Stimulated activated CD4-positive, alpha-beta T cell treated with anti-CD3 and anti-CD28 coated beads, Interleukin-15, amount 100 ng/mL, for 24 hours (primary cell): ENCODE data around the gene LARGE2.

ENCODE experiments used
- DNase-seq: peaks from one replicate; pipeline ENCODE4 v3.0.0-alpha.2; 2020

The LARGE2 gene

DNA sequence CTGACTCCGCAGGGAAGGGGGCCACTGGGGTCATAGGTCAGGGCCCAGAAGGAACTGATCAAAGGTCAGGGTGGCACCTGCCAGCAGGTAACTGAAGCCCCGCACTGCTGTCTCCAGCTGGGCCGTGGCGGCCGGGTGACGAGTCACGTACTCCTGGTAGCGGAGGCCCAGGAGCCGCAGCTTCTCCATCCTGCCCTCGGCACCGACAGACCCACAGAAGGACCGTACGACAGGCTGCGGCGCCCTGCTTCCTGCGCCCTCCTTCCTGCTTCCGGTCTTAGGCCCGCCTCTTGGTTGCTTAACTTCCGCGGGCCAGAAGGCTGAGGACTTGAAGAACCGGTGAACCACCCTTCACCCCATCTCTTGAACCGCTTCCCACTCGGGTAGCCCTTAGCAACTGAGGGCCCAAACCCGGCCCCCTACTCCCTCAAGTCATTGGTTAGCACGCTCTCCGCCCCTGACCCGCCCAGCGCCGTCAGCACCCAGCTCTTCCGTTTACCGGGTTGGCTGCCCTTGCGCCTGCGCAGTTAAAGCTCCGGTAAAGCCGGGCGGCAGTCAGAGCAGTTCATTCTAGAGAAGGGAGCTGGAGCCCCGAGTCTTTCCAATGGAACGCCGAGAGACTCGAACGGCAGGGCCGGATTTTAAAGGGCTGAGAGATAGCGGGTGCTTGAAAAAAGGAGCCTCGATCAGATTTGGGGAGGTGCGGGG, 4.7 kb upstream of the LARGE2 start, which contains the start of gene PEX16:
Gene PEX16 (minus strand): TSS at position 255 of the 708 bp plus-strand sequence. CDS start 66 bp downstream, at position 189.
- DNase-seq: peak; percentile 97

DNA sequence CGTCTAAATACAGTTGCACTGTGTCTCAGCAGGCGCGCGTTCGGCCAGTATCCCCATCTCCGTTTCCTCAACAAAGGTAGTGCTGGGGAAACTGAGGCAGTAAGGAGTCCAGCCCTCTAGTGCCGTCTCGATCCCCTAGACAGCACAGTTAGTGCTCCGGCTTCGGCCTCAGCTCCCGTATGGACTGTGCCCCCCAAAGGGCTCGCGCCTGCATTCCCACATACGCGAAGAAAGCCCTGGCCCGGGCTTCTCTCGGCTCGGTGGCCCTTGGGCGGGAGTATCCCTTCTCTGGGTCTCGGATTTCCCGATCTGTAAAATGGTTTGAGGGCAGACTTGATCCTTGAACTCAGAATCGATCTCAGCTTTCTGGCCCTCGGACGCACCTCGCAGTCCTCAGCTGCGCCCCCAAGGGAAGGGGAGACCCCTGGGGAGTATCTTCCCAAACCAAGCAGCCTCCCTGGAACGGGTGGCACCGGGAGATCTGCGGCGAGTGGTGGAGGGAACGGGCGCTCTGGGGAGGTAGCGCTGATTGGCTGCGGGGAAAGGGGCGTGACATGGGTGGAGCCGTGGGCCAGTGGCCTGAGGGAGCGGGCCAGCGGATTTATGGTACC, 4.0 kb upstream of the LARGE2 start:
- DNase-seq: peak; percentile 83

DNA sequence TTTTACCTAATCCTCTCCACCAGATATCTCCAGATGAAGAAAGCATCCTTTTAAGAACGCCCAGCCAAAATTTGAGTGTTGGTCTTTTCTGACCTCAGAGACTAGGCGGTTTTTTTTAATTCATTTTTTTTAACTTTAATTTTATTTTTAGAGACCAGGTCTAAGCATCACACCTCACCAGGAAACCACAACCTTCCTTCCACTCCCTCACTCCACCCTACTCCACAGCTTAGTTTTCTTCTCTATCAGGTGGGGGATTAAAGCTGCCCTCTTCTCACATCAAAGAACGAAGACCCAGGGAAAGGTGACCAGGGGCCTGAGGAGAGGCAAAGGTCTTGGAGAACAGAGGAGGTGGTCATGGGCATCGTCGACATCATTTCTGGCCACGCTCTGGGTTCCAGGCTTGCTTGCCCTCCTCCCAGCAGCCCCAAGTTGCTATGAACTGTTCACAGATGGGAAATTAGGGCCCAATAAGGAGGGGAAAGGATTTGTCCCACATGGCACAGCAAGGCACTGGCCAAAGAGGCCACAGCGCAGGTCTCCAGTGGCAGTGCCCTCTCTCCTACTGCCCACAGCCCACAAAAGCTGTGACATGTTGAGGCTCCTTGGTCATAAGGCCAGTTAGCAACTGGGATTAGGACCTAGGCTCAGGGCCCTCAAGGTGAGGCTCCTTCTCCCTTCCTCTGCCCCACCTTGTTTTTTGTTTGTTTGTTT, 3.3 kb upstream of the LARGE2 start:
- no peak for DNase-seq

DNA sequence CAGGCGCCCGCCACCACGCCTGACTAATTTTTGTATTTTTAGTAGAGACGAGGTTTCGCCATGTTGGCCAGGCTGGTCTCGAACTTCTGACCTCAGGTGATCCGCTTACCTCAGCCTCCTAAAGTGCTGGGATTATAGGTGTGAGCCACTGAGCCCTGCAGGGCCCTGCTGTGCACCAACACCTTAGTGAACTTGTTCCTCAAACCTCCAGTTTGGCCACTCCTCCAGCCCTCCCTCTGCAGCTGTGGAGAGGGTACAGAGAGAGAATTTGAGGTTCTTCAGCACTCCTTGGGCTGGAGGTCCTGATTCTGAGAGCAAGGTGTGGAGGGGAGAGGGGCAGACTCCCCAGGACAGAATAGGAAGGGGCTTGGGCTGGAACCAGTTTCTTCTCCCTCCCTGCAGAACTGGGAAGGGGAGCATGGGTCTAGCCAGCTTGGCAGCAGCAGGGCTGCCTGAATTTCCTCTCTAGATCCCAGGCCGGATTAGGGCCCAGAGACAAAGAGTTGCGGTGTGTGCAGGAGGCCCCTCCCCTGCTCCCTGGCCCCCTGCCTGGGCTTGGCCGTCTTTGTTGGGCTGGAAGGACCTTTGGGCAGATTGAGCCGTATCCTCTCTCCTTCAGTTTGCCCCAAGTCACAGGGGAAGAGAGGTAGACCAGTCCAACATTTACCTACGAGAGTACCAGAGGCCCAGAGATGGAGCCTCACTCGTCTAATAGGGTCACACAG, 2.5 kb upstream of the LARGE2 start:
- no peak for DNase-seq

DNA sequence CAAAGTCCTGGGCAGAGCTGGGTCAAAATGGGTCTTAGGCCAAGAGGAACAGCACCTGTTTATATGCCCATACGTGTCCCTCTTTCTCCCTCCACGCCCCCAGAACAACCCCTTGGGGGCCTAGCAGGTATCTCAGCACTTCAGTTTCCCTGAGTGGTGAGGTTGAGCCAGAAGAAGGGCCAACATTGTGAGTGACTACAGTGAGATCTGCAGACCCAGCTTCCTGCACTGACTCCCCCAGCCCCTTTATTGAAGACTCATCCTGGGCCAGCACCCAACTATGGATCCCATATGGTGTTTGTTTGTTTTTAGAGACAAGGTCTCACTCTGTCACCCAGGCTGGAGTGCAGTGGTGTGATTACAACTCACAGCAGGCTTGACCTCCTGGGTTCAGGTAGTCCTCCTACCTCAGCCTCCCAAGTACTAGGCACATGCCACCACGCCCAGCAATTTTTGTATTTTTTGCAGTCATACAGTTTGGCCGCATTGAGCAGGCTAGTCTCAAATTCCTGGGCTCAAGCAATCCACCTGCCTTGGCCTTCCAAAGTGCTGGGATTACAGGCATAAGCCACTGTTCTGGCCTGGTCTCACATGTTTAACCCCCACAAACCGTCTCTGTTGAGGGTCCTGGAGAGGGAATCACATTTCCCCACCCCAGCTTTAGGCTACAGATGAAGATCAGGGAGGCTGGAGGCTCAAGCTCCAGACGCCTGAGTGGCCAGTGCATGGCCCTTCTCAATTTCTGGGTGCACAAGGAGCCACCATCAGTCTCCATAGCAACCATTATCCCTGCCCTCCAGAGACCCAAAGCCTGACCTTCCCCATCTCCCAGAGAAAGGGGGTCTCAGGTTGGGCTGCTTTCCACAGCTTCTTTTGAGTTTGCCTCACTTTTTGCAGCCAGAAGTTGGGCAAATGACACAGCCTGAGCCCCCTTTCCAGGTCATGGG, 1.7 kb upstream of the LARGE2 start:
- DNase-seq: no peak

DNA sequence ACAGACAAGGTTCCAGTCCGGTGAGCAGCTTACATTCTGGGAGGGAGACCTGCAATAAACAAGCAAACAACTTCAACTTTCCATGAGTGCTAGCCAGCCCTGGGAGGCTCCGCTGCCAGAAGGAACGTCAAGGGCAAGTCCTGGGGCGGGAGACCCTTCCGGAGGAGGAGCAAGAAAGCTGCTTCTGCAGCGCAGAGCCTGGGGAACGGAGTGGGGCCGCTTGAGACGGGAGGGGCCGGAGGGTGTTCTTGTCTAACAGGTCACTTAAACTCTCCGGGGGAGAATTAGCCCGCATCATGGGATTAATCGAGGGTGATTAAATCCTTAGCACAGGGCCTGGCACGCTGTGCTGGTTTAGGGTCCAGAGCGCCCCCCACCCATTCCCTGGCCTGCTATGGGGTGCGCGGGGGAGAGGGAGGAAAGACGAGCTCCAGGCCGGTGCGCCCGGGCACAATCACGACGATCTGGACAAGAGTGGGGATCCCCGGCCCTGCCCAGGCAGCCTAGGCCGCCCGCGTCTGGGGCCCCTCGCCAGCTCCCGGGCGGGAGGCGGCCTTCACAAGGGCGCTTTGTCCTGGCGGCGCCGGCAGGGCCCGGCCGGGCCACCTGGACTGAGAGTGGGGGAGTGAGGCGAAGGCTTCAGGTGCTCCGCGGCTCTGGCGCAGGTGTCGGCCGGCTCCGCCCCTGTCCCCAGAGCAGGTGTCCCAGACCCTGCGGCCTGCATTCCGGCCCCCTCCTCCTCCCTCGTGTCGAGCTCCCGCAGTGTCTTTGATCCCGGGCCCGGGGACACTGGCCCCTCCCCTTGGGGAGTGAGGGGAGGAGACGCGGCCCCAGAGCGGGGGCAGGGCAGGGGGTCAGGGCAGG, 663 bp upstream of the LARGE2 start:
- DNase-seq: no peak

DNA sequence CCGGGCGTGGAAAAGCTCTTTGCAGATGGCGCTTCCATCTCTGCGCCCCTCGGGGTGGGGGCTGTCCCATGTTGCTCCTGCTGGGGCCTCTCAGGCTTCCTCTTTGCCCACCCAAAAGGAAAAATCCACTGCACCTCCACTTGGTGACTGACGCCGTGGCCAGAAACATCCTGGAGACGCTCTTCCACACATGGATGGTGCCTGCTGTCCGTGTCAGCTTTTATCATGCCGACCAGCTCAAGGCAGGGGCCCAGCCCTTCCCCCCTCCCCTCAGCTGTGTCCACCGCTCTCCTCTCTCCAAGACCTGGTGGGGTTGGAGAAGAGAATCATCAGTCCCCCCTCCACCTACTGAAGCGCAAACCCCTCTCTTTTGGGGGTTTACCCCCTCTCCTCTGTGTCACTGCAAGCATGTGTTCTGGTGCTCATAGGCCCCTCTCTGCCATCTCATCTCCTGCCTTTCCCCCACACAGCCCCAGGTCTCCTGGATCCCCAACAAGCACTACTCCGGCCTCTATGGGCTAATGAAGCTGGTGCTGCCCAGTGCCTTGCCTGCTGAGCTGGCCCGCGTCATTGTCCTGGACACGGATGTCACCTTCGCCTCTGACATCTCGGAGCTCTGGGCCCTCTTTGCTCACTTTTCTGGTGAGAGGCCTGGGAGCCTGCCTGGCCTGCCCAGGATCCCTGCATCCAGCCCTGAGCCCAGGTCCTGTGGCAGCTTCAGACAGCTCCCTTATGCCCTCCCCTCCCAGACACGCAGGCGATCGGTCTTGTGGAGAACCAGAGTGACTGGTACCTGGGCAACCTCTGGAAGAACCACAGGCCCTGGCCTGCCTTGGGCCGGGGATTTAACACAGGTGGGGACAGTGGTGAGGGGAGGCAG, 1.8 kb downstream of the LARGE2 start:
- no peak for DNase-seq

DNA sequence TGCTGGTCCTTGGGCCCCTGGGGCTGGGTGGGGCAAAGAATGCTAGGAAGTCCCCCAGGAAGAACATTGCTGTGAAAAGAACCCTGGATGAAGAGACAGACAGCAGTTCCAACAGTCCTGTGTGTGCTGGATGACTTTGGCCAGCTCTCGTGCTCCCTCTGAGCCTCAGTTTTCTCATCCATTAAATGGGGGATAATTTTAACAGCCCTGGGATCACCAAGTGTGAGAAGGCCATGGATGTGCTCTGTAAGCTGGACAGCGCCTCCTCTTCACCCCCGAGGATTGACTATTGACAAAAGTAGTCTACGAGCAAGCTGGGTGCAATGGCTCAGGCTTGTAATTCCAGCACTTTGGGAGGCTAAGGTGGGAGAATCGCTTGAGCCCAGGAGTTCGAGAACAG, 2.5 kb downstream of the LARGE2 start:
- no peak for DNase-seq

DNA sequence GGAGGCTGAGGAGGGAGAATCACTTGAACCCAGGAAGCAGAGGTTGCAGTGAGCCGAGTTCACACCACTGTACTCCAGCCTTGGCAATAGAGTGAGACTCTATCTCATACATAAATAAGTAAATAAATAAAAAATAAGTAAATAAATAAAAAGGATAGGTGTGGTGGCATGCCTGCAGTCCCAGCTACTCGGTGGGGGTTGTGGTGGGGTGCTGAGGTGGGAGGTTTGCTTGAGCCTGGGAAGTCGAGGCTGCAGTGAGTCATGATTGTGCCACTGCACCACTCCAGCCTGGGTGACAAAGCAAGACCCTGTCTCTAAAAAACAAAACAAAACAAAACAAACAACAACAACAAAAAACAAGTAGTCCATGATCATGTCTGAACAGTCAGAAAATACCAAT, 3.1 kb downstream of the LARGE2 start:
- DNase-seq: no peak

DNA sequence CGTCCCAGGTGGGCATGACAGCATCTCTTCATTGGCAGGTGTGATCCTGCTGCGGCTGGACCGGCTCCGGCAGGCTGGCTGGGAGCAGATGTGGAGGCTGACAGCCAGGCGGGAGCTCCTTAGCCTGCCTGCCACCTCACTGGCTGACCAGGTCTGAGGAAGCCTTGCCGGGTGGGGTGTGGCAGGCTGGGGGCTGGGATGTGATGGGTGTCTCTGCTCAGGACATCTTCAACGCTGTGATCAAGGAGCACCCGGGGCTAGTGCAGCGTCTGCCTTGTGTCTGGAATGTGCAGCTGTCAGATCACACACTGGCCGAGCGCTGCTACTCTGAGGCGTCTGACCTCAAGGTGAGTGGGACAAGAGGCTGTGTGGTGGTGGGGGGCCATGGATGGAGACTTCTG, 3.5 kb downstream of the LARGE2 start:
- no peak for DNase-seq

DNA sequence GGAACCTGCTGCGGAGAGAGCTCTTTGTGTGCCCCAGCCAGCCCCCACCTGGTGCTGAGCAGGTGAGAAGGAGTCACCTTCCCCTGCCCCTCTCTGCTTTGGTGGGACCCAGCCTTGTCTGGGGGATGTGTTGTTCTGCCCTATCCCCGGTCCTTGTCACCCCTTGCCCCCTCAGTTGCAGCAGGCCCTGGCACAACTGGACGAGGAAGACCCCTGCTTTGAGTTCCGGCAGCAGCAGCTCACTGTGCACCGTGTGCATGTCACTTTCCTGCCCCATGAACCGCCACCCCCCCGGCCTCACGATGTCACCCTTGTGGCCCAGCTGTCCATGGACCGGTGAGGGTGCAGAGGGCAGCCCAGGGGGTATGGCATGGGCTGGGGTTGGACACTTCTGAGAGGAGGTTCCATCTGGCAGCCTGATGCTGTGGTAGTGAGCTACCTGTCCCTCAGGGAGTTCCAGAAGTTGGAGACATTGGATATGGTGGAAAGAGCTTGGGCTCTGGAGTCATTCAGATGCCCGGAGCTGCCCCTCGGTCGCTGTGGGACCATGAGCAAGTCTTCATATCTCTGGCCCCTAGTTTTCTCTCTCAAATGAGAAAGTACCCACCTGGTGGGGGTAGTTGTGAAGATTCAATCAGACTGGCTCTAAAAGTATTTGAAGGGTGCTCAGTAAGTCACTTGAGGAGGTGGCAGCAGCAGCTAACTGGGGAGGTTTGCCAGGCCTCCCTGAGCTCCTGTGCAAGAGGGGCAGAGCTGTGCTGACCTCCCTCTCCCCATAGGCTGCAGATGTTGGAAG, 4.3 kb downstream of the LARGE2 start:
- no peak for DNase-seq

DNA sequence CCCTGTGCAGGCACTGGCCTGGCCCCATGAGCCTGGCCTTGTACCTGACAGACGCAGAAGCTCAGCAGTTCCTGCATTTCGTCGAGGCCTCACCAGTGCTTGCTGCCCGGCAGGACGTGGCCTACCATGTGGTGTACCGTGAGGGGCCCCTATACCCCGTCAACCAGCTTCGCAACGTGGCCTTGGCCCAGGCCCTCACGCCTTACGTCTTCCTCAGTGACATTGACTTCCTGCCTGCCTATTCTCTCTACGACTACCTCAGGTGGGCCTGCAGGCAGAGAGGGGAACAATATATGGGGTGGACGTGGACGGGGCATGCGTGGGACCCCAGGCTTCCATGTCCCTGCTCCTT, 4.9 kb downstream of the LARGE2 start:
- no peak for DNase-seq

DNA sequence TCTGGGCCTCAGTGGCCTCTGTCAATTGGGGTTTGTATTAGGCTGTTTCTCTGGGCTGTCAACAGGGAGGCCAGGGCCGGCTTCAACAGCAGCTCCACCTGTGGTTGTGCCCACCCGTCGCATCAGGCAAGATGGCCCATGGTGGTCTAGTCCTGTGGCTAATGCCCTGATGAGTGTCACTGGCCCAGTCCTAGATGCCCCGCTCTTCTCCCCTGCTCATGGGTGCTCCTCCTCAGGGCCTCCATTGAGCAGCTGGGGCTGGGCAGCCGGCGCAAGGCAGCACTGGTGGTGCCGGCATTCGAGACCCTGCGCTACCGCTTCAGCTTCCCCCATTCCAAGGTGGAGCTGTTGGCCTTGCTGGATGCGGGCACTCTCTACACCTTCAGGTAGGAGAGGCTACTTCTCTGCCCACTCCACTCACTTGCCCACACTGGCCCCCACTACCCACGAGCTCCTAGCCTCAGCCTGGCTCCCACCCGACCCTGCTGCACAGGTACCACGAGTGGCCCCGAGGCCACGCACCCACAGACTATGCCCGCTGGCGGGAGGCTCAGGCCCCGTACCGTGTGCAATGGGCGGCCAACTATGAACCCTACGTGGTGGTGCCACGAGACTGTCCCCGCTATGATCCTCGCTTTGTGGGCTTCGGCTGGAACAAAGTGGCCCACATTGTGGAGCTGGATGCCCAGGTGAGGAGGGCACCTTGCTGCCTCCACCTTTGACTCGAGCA, 5.4 kb downstream of the LARGE2 start:
- DNase-seq: no peak

DNA sequence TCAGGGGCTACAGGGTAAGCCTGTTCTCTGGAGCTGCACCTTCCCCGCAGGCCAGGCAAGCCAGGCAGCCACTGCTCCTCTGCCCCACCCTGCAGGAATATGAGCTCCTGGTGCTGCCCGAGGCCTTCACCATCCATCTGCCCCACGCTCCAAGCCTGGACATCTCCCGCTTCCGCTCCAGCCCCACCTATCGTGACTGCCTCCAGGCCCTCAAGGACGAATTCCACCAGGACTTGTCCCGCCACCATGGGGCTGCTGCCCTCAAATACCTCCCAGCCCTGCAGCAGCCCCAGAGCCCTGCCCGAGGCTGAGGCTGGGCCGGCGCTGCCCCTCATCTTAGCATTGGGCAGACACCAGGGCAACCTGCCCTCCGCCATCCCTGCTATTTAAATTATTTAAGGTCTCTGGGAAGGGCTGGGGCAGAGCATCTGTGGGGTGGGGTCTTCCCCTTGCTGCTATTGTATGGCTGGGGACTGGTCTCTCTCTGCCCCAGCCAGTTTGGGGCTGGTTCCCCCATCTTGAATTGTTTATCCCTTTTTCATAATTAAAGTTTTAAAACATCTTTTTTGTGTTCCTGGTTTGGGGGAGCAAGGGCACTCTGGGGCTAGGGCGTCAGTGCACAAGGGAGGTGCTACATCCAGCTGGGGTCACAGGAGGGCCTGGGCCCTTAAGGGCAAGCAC, 6.2 kb downstream of the LARGE2 start:
- no peak for DNase-seq

DNA sequence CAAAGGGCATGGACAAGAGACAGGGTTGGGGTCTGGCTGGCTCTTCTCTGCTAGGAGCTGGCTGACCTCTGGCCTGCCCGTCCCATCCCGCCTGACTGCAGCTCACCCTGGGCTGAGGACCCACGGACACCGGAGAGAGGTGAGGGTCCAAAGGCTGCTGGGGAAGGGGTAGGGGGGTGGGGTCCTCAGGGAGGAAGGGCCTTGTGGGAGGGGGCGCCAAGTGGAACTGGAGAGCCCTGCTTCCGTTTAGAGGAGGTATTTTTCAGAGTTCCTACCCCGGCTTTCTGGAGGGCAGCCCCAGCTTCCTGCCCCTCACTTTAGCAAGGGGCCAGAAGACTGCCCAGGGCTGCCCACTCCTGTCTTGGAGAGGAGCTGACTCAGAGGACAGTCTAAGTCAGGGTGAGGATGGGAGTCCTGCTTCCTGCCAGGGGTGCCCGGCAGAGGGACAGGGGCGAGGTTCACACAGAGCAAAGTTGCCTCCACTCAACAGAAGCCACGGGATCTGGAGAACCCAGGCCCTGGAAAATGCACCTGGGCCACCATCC, 7.1 kb downstream of the LARGE2 start:
- DNase-seq: no peak

DNA sequence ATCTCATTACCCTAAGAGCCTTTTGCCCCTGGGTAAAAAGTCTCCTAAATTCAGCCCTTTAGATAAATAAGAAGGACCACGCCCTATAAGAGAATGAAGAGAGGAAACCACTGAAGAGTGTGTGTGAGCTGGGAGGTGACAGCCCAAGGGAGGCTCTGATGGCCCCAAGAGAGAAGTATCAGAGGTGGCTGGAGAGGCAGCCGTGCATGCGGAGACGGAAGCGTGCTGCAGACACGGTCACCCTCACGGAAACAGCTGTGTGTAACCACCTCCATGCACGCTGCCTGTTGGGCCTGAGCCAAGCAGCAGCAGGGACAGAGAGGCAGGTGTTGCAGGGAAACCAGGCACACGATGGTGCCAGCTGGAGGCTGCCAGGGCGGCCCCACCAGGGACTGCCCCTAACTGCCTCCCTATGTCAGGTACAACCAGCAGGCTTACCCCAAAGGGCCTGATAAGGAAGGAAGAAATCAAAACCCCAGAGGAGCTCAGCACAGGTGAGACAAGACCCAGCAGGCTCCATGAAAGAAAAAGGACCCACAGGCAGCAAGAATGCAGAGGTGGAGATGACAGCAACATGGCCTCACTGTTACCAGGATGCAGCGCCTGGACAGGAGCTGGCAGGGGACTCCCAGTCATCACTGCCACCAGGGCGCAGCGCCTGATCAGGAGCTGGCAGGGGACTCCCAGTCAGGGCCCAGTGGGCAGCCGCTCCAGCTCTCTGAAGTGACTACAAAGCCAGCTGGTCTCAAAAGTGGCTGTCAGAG, 7.8 kb downstream of the LARGE2 start:
- DNase-seq: peak; percentile 36

DNA sequence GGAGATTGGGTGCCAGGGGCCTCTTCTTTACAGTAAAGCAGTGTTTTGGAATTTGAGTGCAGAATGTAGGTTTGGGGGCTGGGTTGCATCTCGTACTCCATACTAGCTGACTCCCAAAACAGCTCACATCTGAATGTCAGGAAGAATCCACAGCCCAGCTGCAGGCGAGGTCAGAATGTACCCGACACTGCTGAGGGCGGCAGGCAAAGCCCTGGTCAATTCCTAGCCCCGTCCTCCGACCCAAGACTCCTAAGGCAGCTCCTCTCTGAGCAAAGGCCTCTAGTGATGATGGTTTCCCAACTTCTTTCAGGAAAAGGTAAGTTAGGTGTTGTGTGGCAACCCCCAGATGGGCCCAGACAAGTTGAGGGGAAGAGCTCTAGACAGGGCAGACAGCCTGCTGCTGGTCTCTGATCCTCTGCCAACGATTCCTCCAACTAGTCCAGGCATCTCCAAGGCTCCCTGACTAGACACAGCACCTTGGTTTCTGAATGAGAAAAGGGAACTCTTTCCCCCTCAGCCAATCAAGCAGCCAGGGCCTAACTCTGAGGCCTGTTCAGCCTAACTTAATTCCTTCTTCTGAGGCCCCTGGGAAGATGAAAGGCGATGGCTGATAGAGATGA, 8.6 kb downstream of the LARGE2 start:
- no peak for DNase-seq
